H9 (cell line): Measurements from ENCODE around the gene SH3TC1. TPM values are rescaled to one million over a fixed set of nuclear protein-coding genes. Genes with fewer than 3 reads are reported as not detected.

Source experiments
- DNase-seq: peaks from one replicate; pipeline ENCODE4 v3.0.0-alpha.2; 2017
- H2AFZ ChIP-seq: one replicate; pipeline ENCODE4 v1.6.1; 2013; ENCODE audit warnings: mild to moderate bottlenecking, low read length, control low read depth, moderate library complexity
- H2AK5ac ChIP-seq: 2 replicates; pipeline ENCODE4 v1.6.1; 2013; ENCODE audit warnings: low read length, control low read depth, mixed read lengths; ENCODE audit not compliant: insufficient read length
- H2BK120ac ChIP-seq: one replicate; pipeline ENCODE4 v1.6.1; 2013; ENCODE audit warnings: low read depth, mild to moderate bottlenecking, low read length, control low read depth, inconsistent platforms; ENCODE audit not compliant: poor library complexity, severe bottlenecking
- H2BK12ac ChIP-seq: 2 replicates; pipeline ENCODE4 v1.6.1; 2013; ENCODE audit warnings: low read length, control low read depth, mixed read lengths, low read depth; ENCODE audit not compliant: insufficient read length
- H2BK15ac ChIP-seq: 2 replicates; pipeline ENCODE4 v1.6.1; 2013; ENCODE audit warnings: low read depth, low read length, control low read depth
- H2BK20ac ChIP-seq: one replicate; pipeline ENCODE4 v1.6.1; 2013; ENCODE audit warnings: low read depth, mild to moderate bottlenecking, low read length, control low read depth, inconsistent platforms; ENCODE audit not compliant: poor library complexity, severe bottlenecking
- H2BK5ac ChIP-seq: 2 replicates; pipeline ENCODE4 v1.6.1; 2013; ENCODE audit warnings: low read length, control low read depth, mixed read lengths; ENCODE audit not compliant: insufficient read length
- H3K14ac ChIP-seq: 2 replicates; pipeline ENCODE4 v1.6.1; 2013; ENCODE audit warnings: low read length, control low read depth; ENCODE audit not compliant: insufficient read depth
- H3K18ac ChIP-seq: 2 replicates; pipeline ENCODE4 v1.6.1; 2013; ENCODE audit warnings: low read depth, mild to moderate bottlenecking, mixed read lengths, low read length, control low read depth; ENCODE audit not compliant: insufficient read length
- H3K23ac ChIP-seq: 2 replicates; pipeline ENCODE4 v1.6.1; 2013; ENCODE audit warnings: low read length, control low read depth, mixed read lengths, low read depth; ENCODE audit not compliant: insufficient read length
- H3K23me2 ChIP-seq: 2 replicates; pipeline ENCODE4 v1.6.1; 2013; ENCODE audit warnings: low read depth, mild to moderate bottlenecking, mixed read lengths, low read length, control low read depth; ENCODE audit not compliant: insufficient read length, poor library complexity, severe bottlenecking
- H3K27ac ChIP-seq: 2 replicates; pipeline ENCODE4 v1.5.1; 2013; ENCODE audit warnings: low read length, control low read depth, mixed read lengths, low read depth; ENCODE audit not compliant: insufficient read length
- H3K27me3 ChIP-seq: 2 replicates; pipeline ENCODE4 v1.6.1; 2013; ENCODE audit warnings: low read length, control low read depth, inconsistent platforms; ENCODE audit not compliant: insufficient read depth
- H3K4ac ChIP-seq: 2 replicates; pipeline ENCODE4 v1.6.1; 2013; ENCODE audit warnings: low read depth, mild to moderate bottlenecking, control low read depth, inconsistent platforms, low read length, moderate library complexity
- H3K4me1 ChIP-seq: 2 replicates; pipeline ENCODE4 v1.6.1; 2013; ENCODE audit warnings: low read length, control low read depth, inconsistent platforms; ENCODE audit not compliant: insufficient read depth
- H3K4me2 ChIP-seq: 2 replicates; pipeline ENCODE4 v1.6.1; 2013; ENCODE audit warnings: low read length, control low read depth, mixed read lengths; ENCODE audit not compliant: insufficient read length, insufficient read depth
- H3K56ac ChIP-seq: 2 replicates; pipeline ENCODE4 v1.6.1; 2013; ENCODE audit warnings: low read depth, mild to moderate bottlenecking, mixed read lengths, low read length, control low read depth; ENCODE audit not compliant: insufficient read length
- H3K79me1 ChIP-seq: 2 replicates; pipeline ENCODE4 v1.6.1; 2013; ENCODE audit warnings: low read depth, mild to moderate bottlenecking, moderate library complexity, low read length, control low read depth, inconsistent platforms; ENCODE audit not compliant: insufficient read depth, poor library complexity, severe bottlenecking
- H3K79me2 ChIP-seq: 2 replicates; pipeline ENCODE4 v1.6.1; 2013; ENCODE audit warnings: low read length, control low read depth, inconsistent platforms; ENCODE audit not compliant: insufficient read depth
- H3K9ac ChIP-seq: 2 replicates; pipeline ENCODE4 v1.6.1; 2013; ENCODE audit warnings: low read length, control low read depth, mixed read lengths; ENCODE audit not compliant: insufficient read length; ENCODE audit errors: extremely low read depth
- H3K9me3 ChIP-seq: one replicate; pipeline ENCODE4 v1.6.1; 2013; ENCODE audit warnings: low read depth, low read length, inconsistent platforms; ENCODE audit not compliant: control insufficient read depth
- H3T11ph ChIP-seq: one replicate; pipeline ENCODE4 v1.6.1; 2013; ENCODE audit warnings: mild to moderate bottlenecking, low read length, control low read depth, inconsistent platforms
- H4K20me1 ChIP-seq: one replicate; pipeline ENCODE4 v1.6.1; 2013; ENCODE audit not compliant: control insufficient read depth, insufficient read length, insufficient read depth
- H4K5ac ChIP-seq: 2 replicates; pipeline ENCODE4 v1.6.1; 2013; ENCODE audit warnings: low read depth, mild to moderate bottlenecking, mixed read lengths, low read length, control low read depth; ENCODE audit not compliant: insufficient read length
- H4K8ac ChIP-seq: replicated peaks from 2 replicates; pipeline ENCODE4 v1.6.1; 2013; ENCODE audit warnings: low read length, control low read depth, mixed read lengths, low read depth; ENCODE audit not compliant: insufficient read length
- H4K91ac ChIP-seq: 2 replicates; pipeline ENCODE4 v1.6.1; 2013; ENCODE audit warnings: low read depth, mild to moderate bottlenecking, moderate library complexity, mixed read lengths, low read length, control low read depth; ENCODE audit not compliant: insufficient read length
- H3K27ac Mint-ChIP-seq, 3 experiments: 2 replicates in 2 of 3; 3 replicates in 1 of 3; pipeline ENCODE4 v1.8.0; 2020 to 2021; ENCODE audit warnings: mixed read lengths in 3 of 3, mild to moderate bottlenecking in 1 of 3, moderate library complexity in 1 of 3
- H3K27me3 Mint-ChIP-seq: 2 replicates; pipeline ENCODE4 v1.8.0; 2021; ENCODE audit warnings: low read depth, mild to moderate bottlenecking, moderate library complexity, mixed read lengths
- H3K36me3 Mint-ChIP-seq, 3 experiments: 2 replicates in 2 of 3; 3 replicates in 1 of 3; pipeline ENCODE4 v1.8.0; 2020 to 2021; ENCODE audit warnings: low read depth in 3 of 3, mixed read lengths in 3 of 3; ENCODE audit not compliant: insufficient read depth in 1 of 3
- H3K4me1 Mint-ChIP-seq, 2 experiments: 2 replicates each; pipeline ENCODE4 v1.8.0; 2020; ENCODE audit warnings: mixed read lengths in 2 of 2
- H3K4me3 Mint-ChIP-seq, 2 experiments: 2 replicates in 1 of 2; 3 replicates in 1 of 2; pipeline ENCODE4 v1.8.0; 2020 to 2021; ENCODE audit warnings: mild to moderate bottlenecking in 2 of 2, mixed read lengths in 2 of 2, moderate library complexity in 1 of 2
- H3K9me3 Mint-ChIP-seq, 2 experiments: 2 replicates in 1 of 2; 3 replicates in 1 of 2; pipeline ENCODE4 v1.8.0; 2020; ENCODE audit warnings: mild to moderate bottlenecking in 2 of 2, mixed read lengths in 2 of 2, moderate library complexity in 1 of 2
- WGBS: extraction: QIAGEN DNeasy Blood & Tissue Kit; methylation state at CpG from one replicate; pipeline ENCODE4 v1.1.7; 2013; ENCODE audit warnings: missing lambda C conversion rate, low lambda C conversion rate, mixed read lengths; ENCODE audit not compliant: insufficient read length; ENCODE audit errors: extremely low coverage; 5-methylcytosine and 5-hydroxymethylcytosine counted together
- total RNA-seq: library from RNA; stranded (reverse); gene quantifications from 2 replicates; pipeline ENCODE4 v1.2.1, GENCODE V29; 2021
- TF ChIP-seq, protein P1 (sequence below): fragments of 200-600 bp; sonication (generic); conservative IDR thresholded peaks from 3 replicates; pipeline ENCODE4 v1.8.0; 2021; ENCODE audit warnings: antibody characterized with exemption, mild to moderate bottlenecking

The SH3TC1 gene
- total RNA-seq, 1 experiment from 2014 or later, result 0.74 TPM

DNA sequence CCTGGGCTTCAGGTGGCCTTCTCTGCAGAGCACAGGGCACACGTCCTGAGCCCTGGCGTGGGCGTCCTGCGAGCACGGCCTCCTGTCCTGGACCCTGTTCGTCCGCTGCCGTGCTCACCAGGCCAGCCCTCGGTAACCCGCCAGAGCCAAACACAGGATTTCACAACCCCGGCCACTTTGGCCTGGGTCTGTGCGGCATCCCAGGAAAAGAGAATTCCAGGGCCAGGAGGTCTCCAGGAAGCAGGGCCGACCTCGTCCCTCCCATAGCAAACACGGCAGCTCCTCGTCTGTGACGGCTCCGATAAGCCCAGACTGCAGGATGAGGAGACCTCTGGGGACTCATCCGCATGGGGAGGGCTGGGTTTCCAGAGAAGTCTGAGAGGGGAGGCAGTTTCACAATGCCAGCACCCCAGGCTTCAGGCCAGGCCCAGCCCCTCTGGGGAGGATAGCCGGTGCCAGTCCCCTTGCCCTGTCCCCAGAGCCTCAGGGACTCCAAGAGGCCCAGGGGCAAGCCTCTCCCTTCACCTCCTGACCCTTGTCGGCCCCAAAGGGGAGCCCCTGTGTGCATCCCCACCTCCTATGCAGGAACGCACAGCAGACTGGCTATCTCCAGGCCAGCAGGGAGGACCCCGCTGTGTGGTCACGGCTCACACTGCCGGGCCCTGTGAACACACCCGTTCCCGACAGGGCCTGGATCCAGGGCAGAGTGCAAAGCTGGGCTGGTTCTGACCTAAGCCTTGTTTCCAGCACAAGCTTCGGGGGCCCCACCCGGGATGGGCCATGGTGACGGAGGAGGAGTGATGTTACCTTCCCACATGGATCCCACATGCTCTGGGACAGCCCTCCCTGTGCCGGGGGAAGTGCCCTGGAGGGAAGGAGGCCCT, 48.2 kb downstream of the SH3TC1 start:
- Histone ChIP-seq H2BK5ac (no peak overlapping the region), H2BK12ac (no peak overlapping the region), H3K4me2 (no peak overlapping the region), H3K23me2 (no peaks in the 10 kb centered on the region), H3K18ac (no peak overlapping the region), H3K79me2 (no peaks in the 10 kb centered on the region), H3T11ph (no peak overlapping the region), H3K9ac (no peak overlapping the region), H4K20me1 (no peaks in the 10 kb centered on the region), H2AFZ (no peak overlapping the region), H3K27me3 (no peaks in the 10 kb centered on the region), H2BK15ac (no peak overlapping the region), H2BK20ac (no peak overlapping the region), H3K9me3 (no peaks in the 10 kb centered on the region), H3K56ac (no peak overlapping the region), H4K91ac (no peak overlapping the region), H3K4me1 (no peaks in the 10 kb centered on the region), H2AK5ac (no peak overlapping the region), H3K14ac (no peak overlapping the region), H3K4ac (no peak overlapping the region), H4K8ac (no peak overlapping the region), H2BK120ac (no peak overlapping the region), H3K27ac (no peak overlapping the region), H3K79me1 (no peaks in the 10 kb centered on the region), H3K23ac (no peak overlapping the region), H4K5ac (no peak overlapping the region)
- Mint-ChIP-seq H3K4me3 (no peak overlapping the region), H3K27ac (no peak overlapping the region), H3K27me3 (peaks cover 4% of the 10 kb centered on the region; the same call in 1 of the 2 replicates), H3K9me3 (no peaks in the 10 kb centered on the region), H3K36me3 (no peaks in the 10 kb centered on the region; a peak in 1 of 7 replicates), H3K4me1 (peaks cover 0 to 8% of the 10 kb centered on the region in 2 experiments; a peak in 2 of 4 replicates)
- TF ChIP-seq, protein P1, sequence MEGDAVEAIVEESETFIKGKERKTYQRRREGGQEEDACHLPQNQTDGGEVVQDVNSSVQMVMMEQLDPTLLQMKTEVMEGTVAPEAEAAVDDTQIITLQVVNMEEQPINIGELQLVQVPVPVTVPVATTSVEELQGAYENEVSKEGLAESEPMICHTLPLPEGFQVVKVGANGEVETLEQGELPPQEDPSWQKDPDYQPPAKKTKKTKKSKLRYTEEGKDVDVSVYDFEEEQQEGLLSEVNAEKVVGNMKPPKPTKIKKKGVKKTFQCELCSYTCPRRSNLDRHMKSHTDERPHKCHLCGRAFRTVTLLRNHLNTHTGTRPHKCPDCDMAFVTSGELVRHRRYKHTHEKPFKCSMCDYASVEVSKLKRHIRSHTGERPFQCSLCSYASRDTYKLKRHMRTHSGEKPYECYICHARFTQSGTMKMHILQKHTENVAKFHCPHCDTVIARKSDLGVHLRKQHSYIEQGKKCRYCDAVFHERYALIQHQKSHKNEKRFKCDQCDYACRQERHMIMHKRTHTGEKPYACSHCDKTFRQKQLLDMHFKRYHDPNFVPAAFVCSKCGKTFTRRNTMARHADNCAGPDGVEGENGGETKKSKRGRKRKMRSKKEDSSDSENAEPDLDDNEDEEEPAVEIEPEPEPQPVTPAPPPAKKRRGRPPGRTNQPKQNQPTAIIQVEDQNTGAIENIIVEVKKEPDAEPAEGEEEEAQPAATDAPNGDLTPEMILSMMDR, result no peak
- no CpG with 5 or more reads among the region's 31 CpGs for WGBS
- DNase-seq, result no peak
